WTC11 (cell line): ENCODE measurements around the gene SPATC1L. TPM values are rescaled to one million over a fixed set of nuclear protein-coding genes. Genes with fewer than 3 reads are reported as not detected.

Source experiments
- ATAC-seq: fragments of 200-7000 bp; cut with Tn5 transposase; 2 replicates; pipeline ENCODE4 v1.10.0; 2021; ENCODE audit warnings: mild to moderate bottlenecking, moderate library complexity
- CTCF ChIA-PET: fragments of 300-600 bp; sonication (Branson Sonifier 250); formaldehyde crosslinking; loops from one replicate; lab custom pipeline; 2021; ENCODE audit warnings: antibody characterized with exemption; lab: Charles Lee
- POLR2A ChIA-PET: fragments of 350-600 bp; sonication (Branson Sonifier 250); formaldehyde crosslinking; loops from one replicate; lab custom pipeline; 2021; ENCODE audit warnings: antibody characterized with exemption; lab: Charles Lee
- DNase-seq: peaks from one replicate; pipeline ENCODE4 v3.0.0; 2021; ENCODE audit warnings: low spot score
- H3K27ac Mint-ChIP-seq: 2 replicates; pipeline ENCODE4 v1.8.0; 2021; ENCODE audit warnings: mixed read lengths
- H3K27me3 Mint-ChIP-seq: 2 replicates; pipeline ENCODE4 v1.8.0; 2021; ENCODE audit warnings: low read depth, mild to moderate bottlenecking, moderate library complexity, mixed read lengths
- H3K36me3 Mint-ChIP-seq: 2 replicates; pipeline ENCODE4 v1.8.0; 2021; ENCODE audit warnings: mixed read lengths
- H3K4me1 Mint-ChIP-seq: 2 replicates; pipeline ENCODE4 v1.8.0; 2022; ENCODE audit warnings: mixed read lengths
- H3K4me3 Mint-ChIP-seq: 2 replicates; pipeline ENCODE4 v1.8.0; 2021; ENCODE audit warnings: mild to moderate bottlenecking, moderate library complexity, mixed read lengths
- H3K9me3 Mint-ChIP-seq: 2 replicates; pipeline ENCODE4 v1.8.0; 2021; ENCODE audit warnings: mixed read lengths
- ATF2 ChIP-seq: sonication (generic); formaldehyde crosslinking; IDR thresholded peaks from 2 replicates; pipeline ENCODE4 v1.8.1; 2022; ENCODE audit warnings: low read depth, missing genetic modification reagents, borderline replicate concordance
- ATF6 ChIP-seq: sonication (generic); formaldehyde crosslinking; IDR thresholded peaks from 2 replicates; pipeline ENCODE4 v1.8.1; 2023; ENCODE audit warnings: mild to moderate bottlenecking, missing genetic modification reagents
- CREB1 ChIP-seq: sonication (generic); formaldehyde crosslinking; IDR thresholded peaks from 2 replicates; pipeline ENCODE4 v1.8.0; 2023; ENCODE audit warnings: mild to moderate bottlenecking, missing genetic modification reagents
- ERG ChIP-seq: fragments of 250-450 bp; sonication (Bioruptor Pico); IDR thresholded peaks from 2 replicates; pipeline ENCODE4 v1.8.0; 2021; ENCODE audit warnings: mild to moderate bottlenecking
- FOXP4 ChIP-seq: sonication (generic); formaldehyde crosslinking; IDR thresholded peaks from 2 replicates; pipeline ENCODE4 v1.8.0; 2022; ENCODE audit warnings: mild to moderate bottlenecking, missing genetic modification reagents
- HMGA2 ChIP-seq: fragments of 250-450 bp; sonication (Bioruptor Pico); IDR thresholded peaks from 2 replicates; pipeline ENCODE4 v1.4.0; 2021; ENCODE audit warnings: mild to moderate bottlenecking, moderate library complexity
- MAX ChIP-seq: sonication (generic); formaldehyde crosslinking; IDR thresholded peaks from 2 replicates; pipeline ENCODE4 v1.8.0; 2022; ENCODE audit warnings: mild to moderate bottlenecking, missing genetic modification reagents
- NR2C2 ChIP-seq: sonication (generic); formaldehyde crosslinking; IDR thresholded peaks from 2 replicates; pipeline ENCODE4 v1.8.0; 2022; ENCODE audit warnings: mild to moderate bottlenecking, missing genetic modification reagents
- SMAD3 ChIP-seq: sonication (generic); formaldehyde crosslinking; IDR thresholded peaks from 2 replicates; pipeline ENCODE4 v1.8.0; 2022; ENCODE audit warnings: missing genetic modification reagents, mild to moderate bottlenecking, borderline replicate concordance
- SP1 ChIP-seq: sonication (generic); formaldehyde crosslinking; conservative IDR thresholded peaks from 2 replicates; pipeline ENCODE4 v1.8.1; 2022; ENCODE audit warnings: missing genetic modification reagents
- TCF7 ChIP-seq: sonication (generic); formaldehyde crosslinking; IDR thresholded peaks from 2 replicates; pipeline ENCODE4 v1.8.0; 2022; ENCODE audit warnings: mild to moderate bottlenecking, low read depth, missing genetic modification reagents, moderate library complexity
- ZNF121 ChIP-seq: sonication (generic); formaldehyde crosslinking; IDR thresholded peaks from 2 replicates; pipeline ENCODE4 v1.8.0; 2023; ENCODE audit warnings: missing genetic modification reagents
- ZNF138 ChIP-seq: sonication (generic); formaldehyde crosslinking; conservative IDR thresholded peaks from 2 replicates; pipeline ENCODE4 v1.8.1; 2022; ENCODE audit warnings: mild to moderate bottlenecking, moderate library complexity, missing genetic modification reagents
- ZNF232 ChIP-seq: sonication (generic); formaldehyde crosslinking; IDR thresholded peaks from 2 replicates; pipeline ENCODE4 v1.8.0; 2022; ENCODE audit warnings: mild to moderate bottlenecking, missing genetic modification reagents
- ZNF281 ChIP-seq: sonication (generic); formaldehyde crosslinking; IDR thresholded peaks from 2 replicates; pipeline ENCODE4 v1.8.0; 2023; ENCODE audit warnings: mild to moderate bottlenecking, missing genetic modification reagents
- ZNF512 ChIP-seq: sonication (generic); formaldehyde crosslinking; IDR thresholded peaks from 2 replicates; pipeline ENCODE4 v1.8.1; 2022; ENCODE audit warnings: missing genetic modification reagents, borderline replicate concordance
- total RNA-seq: library from RNA; stranded (reverse); gene quantifications from 3 replicates; pipeline ENCODE4 v1.2.3, GENCODE V29; 2021

Gene SPATC1L
- total RNA-seq, 1 experiment from 2014 or later, result 61.7 TPM

GRCh38 chr21:46119637-46120271 is 64.5 kb downstream of the SPATC1L start:
- ChIA-PET CTCF (no interaction called here), POLR2A (no interaction called here)
- Mint-ChIP-seq H3K4me3 (no peak overlapping the region), H3K27ac (no peak overlapping the region), H3K27me3 (no peaks in the 10 kb centered on the region), H3K36me3 (peaks cover 14% of the 10 kb centered on the region), H3K9me3 (0 out of 2 replicates have a peak, but pooled peaks cover 3% of the 10 kb centered on the region), H3K4me1 (no peaks in the 10 kb centered on the region)
- peak; percentile 3 for DNase-seq
- no peak for ATAC-seq
- TF ChIP-seq ATF2 (no peak), ATF6 (CRISPR knock-in tag) (no peak), ZNF512 (CRISPR knock-in tag) (no peak), FOXP4 (no peak), SP1 (CRISPR knock-in tag) (no peak), HMGA2 (CRISPR knock-in tag) (no peak), ZNF232 (CRISPR knock-in tag) (no peak), CREB1 (no peak), ERG (CRISPR knock-in tag) (no peak), TCF7 (CRISPR knock-in tag) (no peak), NR2C2 (no peak), ZNF281 (no peak), SMAD3 (CRISPR knock-in tag) (no peak), ZNF138 (CRISPR knock-in tag) (no peak), ZNF121 (CRISPR knock-in tag) (no peak), MAX (CRISPR knock-in tag) (no peak)
